HG02943 (cell line): ENCODE results near the gene TCF19.
A peak's percentile ranks its signal among the peaks of the same experiment; 100 is the strongest.
"Not testable (repeated sequence)": the region's sequence is repeated elsewhere in the genome, so short reads cannot be mapped to it uniquely, and the experiment has no call there.

Experiments used
- ATAC-seq: cut with Tn5 transposase; IDR thresholded peaks from one replicate; pipeline ENCODE4 v1.9.1; 2021; ENCODE audit warnings: mild to moderate bottlenecking, low read depth, moderate library complexity; ENCODE audit not compliant: unreplicated experiment

Gene TCF19

DNA sequence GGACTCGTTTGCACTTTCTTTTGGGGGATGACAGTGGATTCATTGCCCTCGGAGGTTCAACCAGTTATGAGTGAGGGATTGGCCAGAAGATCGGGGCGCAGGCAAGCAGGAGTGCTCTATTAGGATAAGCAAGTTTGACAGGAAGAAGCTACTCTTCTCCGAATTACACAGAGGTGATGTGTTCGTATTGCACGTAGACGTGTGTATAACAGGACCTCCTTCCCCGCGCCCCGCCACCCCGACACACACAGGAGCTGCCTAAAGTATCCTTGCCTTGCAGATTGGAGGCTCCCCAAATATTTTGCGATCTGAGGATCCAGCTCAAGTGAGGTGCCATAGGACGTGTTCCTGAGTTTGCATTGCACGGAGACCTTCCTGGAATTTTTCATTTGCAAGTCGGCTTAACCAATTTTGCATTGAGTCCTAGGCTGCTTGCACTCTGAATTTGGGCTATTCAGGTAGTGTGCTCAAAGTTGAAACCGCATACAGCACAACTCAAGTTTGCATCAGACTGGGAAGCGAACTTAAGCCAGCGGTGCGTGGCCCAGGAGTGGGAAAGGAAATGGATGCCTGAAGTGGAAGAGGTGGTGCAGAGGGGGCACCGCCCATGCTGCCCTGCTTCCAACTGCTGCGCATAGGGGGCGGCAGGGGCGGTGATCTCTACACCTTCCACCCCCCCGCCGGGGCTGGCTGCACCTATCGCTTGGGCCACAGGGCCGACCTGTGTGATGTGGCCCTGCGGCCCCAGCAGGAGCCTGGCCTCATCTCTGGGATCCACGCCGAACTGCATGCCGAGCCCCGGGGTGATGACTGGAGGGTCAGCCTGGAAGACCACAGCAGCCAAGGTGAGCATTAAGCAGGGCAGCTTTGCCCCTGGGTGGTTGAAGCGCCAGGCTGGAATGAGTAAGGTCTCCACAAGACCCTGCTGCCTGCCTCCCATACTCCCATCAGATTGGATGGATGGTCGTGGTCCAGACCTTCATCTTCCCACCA lies 770 bp downstream of the TCF19 start:
- ATAC-seq, result peak; percentile 2

- no peak for ATAC-seq
These were observed 3.1 kb downstream of the TCF19 start for GRCh38 chr6:31161216-31162126.

GRCh38 chr6:31162463-31163165 lies 4.2 kb downstream of the TCF19 start:
- ATAC-seq, result no peak

- ATAC-seq, result no peak
These were observed 5.5 kb downstream of the TCF19 start for GRCh38 chr6:31163922-31164321.

DNA sequence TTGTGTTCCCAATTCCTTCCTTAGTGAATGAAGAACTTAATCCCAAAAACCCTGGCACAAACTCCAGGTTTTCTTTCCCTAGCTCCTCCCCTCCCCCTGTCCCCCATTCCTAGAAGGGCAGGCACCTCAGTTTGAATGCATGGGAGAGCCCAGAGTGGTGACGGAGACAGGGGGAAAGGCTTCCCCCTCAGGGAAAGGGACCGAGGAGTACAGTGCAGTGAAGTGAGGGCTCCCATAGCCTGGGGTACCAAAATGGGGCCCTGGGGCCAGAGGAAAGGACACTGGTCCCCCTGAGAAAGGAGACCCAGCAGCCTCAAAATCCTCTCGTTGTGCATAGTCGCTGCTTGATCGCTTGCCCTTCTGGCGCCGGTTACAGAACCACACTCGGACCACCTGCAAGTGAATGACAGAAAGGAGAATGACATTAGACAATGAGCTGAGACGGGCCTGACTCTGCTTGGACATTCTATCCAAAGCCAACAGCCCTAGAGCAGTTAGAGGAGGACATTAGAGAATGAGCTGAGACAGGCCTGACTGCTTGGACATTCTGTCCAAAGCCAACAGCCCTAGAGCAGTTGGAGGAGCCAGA lies 6.2 kb downstream of the TCF19 start:
- not testable (repeated sequence) for ATAC-seq

DNA sequence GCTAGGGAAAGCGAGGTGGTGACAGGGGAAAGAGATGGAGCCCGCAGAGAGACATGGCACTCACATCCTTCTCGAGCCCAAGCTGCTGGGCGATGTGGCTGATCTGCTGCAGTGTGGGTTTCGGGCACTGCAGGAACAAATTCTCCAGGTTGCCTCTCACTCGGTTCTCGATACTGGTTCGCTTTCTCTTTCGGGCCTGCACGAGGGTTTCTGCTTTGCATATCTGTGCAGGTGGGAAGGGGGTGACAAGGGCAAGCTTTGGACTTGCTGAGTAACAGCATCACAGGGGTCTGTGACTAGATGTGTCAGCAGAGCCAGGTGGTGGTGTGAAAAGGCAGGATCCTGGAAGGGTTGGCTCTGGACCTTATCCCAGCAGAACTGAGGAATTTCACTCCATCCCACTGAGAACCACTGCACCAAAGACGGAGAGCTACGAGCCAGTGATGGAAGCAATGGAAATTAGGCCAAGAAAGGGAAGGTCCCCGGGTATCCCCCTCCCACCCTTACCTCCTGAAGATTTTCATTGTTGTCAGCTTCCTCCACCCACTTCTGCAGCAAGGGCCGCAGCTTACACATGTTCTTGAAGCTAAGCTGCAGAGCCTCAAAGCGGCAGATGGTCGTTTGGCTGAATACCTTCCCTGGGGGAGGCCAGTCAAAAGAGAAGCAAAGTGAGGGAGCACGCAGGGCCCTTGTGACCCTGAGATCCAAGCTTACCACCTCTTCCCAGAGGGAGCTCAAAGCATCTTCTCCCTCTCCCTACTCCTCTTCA lies 6.9 kb downstream of the TCF19 start:
- ATAC-seq, result peak; percentile 63

GRCh38 chr6:31165986-31166385 lies 7.6 kb downstream of the TCF19 start:
- ATAC-seq, result no peak

DNA sequence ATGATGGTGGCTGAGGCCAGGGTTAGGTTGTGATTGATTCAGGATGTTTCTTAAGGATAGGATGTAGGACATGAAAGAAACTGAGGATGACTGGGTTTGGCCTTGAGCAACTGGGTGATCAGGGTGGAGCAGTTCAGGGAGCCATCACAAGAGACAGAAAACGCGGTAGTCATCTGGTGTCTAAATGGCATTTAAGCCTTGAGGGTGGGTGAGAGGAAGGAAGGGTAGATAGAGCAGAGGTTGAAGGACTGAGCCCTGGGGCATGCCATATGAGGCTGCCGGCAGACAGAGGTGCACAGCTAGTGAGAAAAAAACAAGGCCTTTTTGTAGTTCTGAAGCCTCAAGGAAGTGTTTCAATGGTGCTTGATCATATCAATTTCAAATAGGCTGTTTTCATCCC lies 10.2 kb downstream of the TCF19 start:
- ATAC-seq, result no peak

- ATAC-seq, result no peak
These were observed 10.9 kb downstream of the TCF19 start for GRCh38 chr6:31169123-31169857.

DNA sequence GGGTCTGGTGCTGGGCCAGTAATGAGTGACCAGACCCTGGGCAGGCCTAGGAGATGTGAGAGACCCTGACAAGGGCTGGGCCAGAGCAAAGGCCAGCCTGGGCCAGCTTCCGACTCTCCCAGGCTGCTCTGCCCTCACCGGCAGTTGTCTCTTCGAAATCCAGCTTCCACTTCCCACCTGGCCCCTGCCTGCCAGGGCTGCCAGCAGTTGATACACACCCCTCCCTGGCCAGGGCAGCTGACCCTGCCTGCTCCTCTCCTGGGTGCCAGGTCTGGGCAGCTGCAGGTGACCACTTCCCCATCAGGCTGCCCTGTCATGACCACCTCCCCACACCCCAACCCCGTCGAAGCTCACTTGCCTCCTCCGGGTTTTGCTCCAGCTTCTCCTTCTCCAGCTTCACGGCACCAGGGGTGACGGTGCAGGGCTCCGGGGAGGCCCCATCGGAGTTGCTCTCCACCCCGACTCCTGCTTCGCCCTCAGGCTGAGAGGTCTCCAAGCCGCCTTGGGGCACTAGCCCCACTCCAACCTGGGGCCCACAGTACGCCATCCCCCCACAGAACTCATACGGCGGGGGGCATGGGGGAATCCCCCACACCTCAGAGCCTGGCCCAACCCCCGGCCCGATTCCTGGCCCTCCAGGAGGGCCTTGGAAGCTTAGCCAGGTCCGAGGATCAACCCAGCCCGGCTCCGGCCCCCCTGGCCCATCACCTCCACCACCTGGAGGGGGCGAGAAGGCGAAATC lies 11.6 kb downstream of the TCF19 start:
- ATAC-seq, result not testable (repeated sequence)

- ATAC-seq, result no peak
These were observed 12.2 kb downstream of the TCF19 start, which contains the start of gene POU5F1 for GRCh38 chr6:31170600-31170881. POU5F1 (minus strand) TSS chr6:31170682; CDS start chr6:31170620, 62 bp downstream.

- no peak for ATAC-seq
These were observed 12.7 kb downstream of the TCF19 start for GRCh38 chr6:31170987-31171671.

GRCh38 chr6:31171931-31172905 lies 13.8 kb downstream of the TCF19 start:
- ATAC-seq, result no peak

DNA sequence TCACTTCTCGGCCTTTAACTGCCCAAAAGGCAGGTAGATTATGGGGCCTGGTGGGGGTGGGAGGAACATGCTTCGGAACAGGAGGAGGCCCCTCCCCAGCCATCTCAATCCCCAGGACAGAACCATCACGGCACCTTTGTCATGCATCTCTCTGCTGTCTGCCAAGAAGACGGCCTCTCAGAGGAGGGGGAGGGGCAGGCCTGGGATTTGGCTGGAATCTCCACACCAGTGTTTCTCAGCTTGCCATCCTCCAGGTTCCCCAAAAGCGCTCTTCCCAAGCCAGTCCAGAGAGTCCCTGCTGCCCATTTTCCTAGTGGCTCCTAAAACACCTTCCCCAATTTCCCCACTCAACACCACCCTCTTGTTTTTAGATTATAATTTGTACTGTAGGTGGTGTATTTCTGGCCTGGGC lies 14.6 kb downstream of the TCF19 start:
- no peak for ATAC-seq

DNA sequence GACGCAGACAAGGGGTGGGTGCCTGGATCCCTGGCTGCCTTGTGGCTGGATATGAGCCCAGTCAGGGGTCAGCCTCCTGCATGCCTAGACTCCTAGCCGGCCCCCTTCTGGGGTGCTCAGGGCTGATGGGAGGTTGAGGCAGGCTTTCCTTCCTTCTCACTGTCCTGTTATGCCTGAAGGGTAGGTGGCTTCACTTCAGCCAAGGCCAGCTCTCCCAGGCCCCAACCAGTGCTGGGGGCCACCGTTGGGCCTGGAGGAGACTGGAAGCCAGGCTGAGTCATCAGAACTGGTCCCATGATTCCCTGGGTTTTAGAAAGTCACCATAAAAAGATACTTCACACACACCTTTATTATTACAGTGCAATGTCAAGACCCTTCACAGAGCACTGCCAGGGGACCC lies 15.0 kb downstream of the TCF19 start:
- ATAC-seq, result no peak

- ATAC-seq, result no peak
These were observed 16.0 kb downstream of the TCF19 start for GRCh38 chr6:31174378-31174777.
